B cell (primary cell): ENCODE results near the gene GLB1L. TPM values are rescaled to one million over a fixed set of nuclear protein-coding genes. Genes with fewer than 3 reads are reported as not detected.

Source experiments
- ATAC-seq: fragments of 200-7000 bp; cut with Tn5 transposase; one replicate; pipeline ENCODE4 v1.10.0; 2021; ENCODE audit warnings: low read depth, mild to moderate bottlenecking, moderate number of reproducible peaks, moderate library complexity
- CTCF ChIA-PET: fragments of 350-600 bp; sonication (Branson Sonifier 250); formaldehyde crosslinking; loops from one replicate; lab custom pipeline; 2021; ENCODE audit warnings: antibody characterized with exemption, inconsistent platforms; lab: Charles Lee
- POLR2A ChIA-PET: fragments of 350-600 bp; sonication (Branson Sonifier 250); formaldehyde crosslinking; loops from one replicate; lab custom pipeline; 2021; ENCODE audit warnings: antibody characterized with exemption; lab: Charles Lee
- DNase-seq: peaks from one replicate; pipeline ENCODE4 v3.0.0; 2013
- H2AFZ ChIP-seq: 2 replicates; pipeline ENCODE4 v1.6.1; 2012; ENCODE audit warnings: mild to moderate bottlenecking, low read depth, low read length; ENCODE audit not compliant: insufficient read depth, poor library complexity, severe bottlenecking
- H3K27ac ChIP-seq, 2 donors: 1 replicate in 1 of 2; 2 replicates in 1 of 2; pipeline ENCODE4 v1.5.1; 2012 to 2013; ENCODE audit warnings: low read length in 2 of 2, mild to moderate bottlenecking in 2 of 2, moderate library complexity in 1 of 2
- H3K27me3 ChIP-seq, 4 experiments: fragments of 200-600 bp in 1 of 4; sonication (generic) in 1 of 4; replicated peaks in 1 of 4; 1 replicate in 2 of 4; 2 replicates in 2 of 4; pipeline versions ENCODE4 v1.6.1 to v1.7.0; 2013 to 2016; ENCODE audit warnings: low read length in 3 of 4, mild to moderate bottlenecking in 2 of 4, mixed read lengths in 1 of 4, moderate library complexity in 1 of 4; ENCODE audit not compliant: insufficient read depth in 4 of 4, control insufficient read depth in 3 of 4; ENCODE audit errors: control extremely low read depth in 1 of 4
- H3K36me3 ChIP-seq, 2 experiments: replicated peaks in 1 of 2; 1 replicate in 1 of 2; 2 replicates in 1 of 2; pipeline versions ENCODE4 v1.6.1 to v1.7.1; 2013; ENCODE audit warnings: low read length in 1 of 2; ENCODE audit not compliant: insufficient read depth in 2 of 2, control insufficient read depth in 1 of 2; ENCODE audit errors: control extremely low read depth in 1 of 2, extremely low read depth in 1 of 2
- H3K4me1 ChIP-seq, 2 donors: fragments of 200-600 bp in 1 of 2; sonication (generic) in 1 of 2; 1 replicate in 1 of 2; 2 replicates in 1 of 2; pipeline versions ENCODE4 v1.5.1 to v1.6.1; 2013 to 2017; ENCODE audit warnings: low read length in 2 of 2; ENCODE audit not compliant: control insufficient read depth in 2 of 2, insufficient read depth in 2 of 2
- H3K4me2 ChIP-seq: replicated peaks from 2 replicates; pipeline ENCODE3; 2012; ENCODE audit warnings: mild to moderate bottlenecking, low read depth, low read length; ENCODE audit not compliant: poor library complexity, severe bottlenecking
- H3K4me3 ChIP-seq, 5 experiments: fragments of 200-600 bp in 1 of 5; sonication (generic) in 1 of 5; 1 replicate in 3 of 5; 2 replicates in 2 of 5; pipeline versions ENCODE4 v1.5.1 to v1.7.0; 2011 to 2016; ENCODE audit warnings: low read length in 4 of 5, mild to moderate bottlenecking in 4 of 5, low read depth in 2 of 5, control low read depth in 1 of 5, moderate library complexity in 1 of 5; ENCODE audit not compliant: insufficient read depth in 1 of 5; ENCODE audit errors: control extremely low read depth in 1 of 5, extremely low read depth in 1 of 5
- H3K79me2 ChIP-seq: fragments of 200-600 bp; sonication (generic); one replicate; pipeline ENCODE4 v1.6.0; 2016; ENCODE audit warnings: low read length; ENCODE audit not compliant: control insufficient read depth, insufficient read depth
- H3K9ac ChIP-seq: fragments of 200-600 bp; sonication (generic); 2 replicates; pipeline ENCODE4 v1.6.1; 2017; ENCODE audit warnings: mild to moderate bottlenecking, low read length, moderate library complexity
- H3K9me3 ChIP-seq, 3 donors: one replicate each; pipeline versions ENCODE4 v1.6.1 to v1.7.1; 2013; ENCODE audit warnings: low read length in 2 of 3; ENCODE audit not compliant: control insufficient read depth in 2 of 3, insufficient read depth in 1 of 3; ENCODE audit errors: control extremely low read depth in 1 of 3
- H4K20me1 ChIP-seq: 2 replicates; pipeline ENCODE4 v1.6.0; 2012; ENCODE audit warnings: mild to moderate bottlenecking, low read length; ENCODE audit not compliant: insufficient read depth, control insufficient read depth, poor library complexity, severe bottlenecking
- H3K27ac Mint-ChIP-seq: one replicate; pipeline ENCODE4 v1.8.0; 2021; ENCODE audit warnings: mixed read lengths
- H3K27me3 Mint-ChIP-seq: one replicate; pipeline ENCODE4 v1.8.0; 2021; ENCODE audit warnings: mixed read lengths
- H3K4me1 Mint-ChIP-seq: one replicate; pipeline ENCODE4 v1.8.0; 2021; ENCODE audit warnings: mixed read lengths
- H3K4me3 Mint-ChIP-seq: one replicate; pipeline ENCODE4 v1.8.0; 2021; ENCODE audit warnings: mixed read lengths
- H3K9me3 Mint-ChIP-seq: one replicate; pipeline ENCODE4 v1.8.0; 2022; ENCODE audit warnings: mixed read lengths; ENCODE audit not compliant: insufficient read depth
- CTCF ChIP-seq: fragments of 200-600 bp; IDR thresholded peaks from one replicate; pipeline ENCODE4 v1.8.0; 2022; ENCODE audit warnings: antibody characterized with exemption, mild to moderate bottlenecking
- EZH2 ChIP-seq: IDR thresholded peaks from 2 replicates; pipeline ENCODE4 v1.6.1; 2012; ENCODE audit warnings: borderline replicate concordance, low read depth, mild to moderate bottlenecking, moderate library complexity, low read length; ENCODE audit not compliant: insufficient read depth, poor library complexity, severe bottlenecking
- WGBS: methylation state at CpG from one replicate; pipeline ENCODE4 v1.1.5; 2013; ENCODE audit warnings: missing lambda C conversion rate; ENCODE audit not compliant: insufficient coverage; 5-methylcytosine and 5-hydroxymethylcytosine counted together
- intact Hi-C: fragments of 100-400 bp; cut with micrococcal nuclease; formaldehyde crosslinking; loops from one replicate; pipeline ENCODE4 v1.10.0; 2022
- polyA plus RNA-seq: library from polyadenylated mRNA; depleted of rRNA; stranded (reverse); fragments of >200 nt; gene quantifications from 2 replicates; pipeline ENCODE4 v1.2.3, GENCODE V29; 2012
- total RNA-seq, 2 donors: library from RNA; stranded (reverse); fragments of 120-200 nt in 1 of 2; gene quantifications; 1 replicate in 1 of 2; 2 replicates in 1 of 2; pipeline versions ENCODE4 v1.2.3 to v1.2.4, GENCODE V29; 2013 to 2022

The GLB1L gene
- total and polyA plus RNA-seq, 2 donors (not counting 1 experiment from before 2014, with no cell fraction given): 2.4 to 4.1 TPM

- TF ChIP-seq EZH2: no peak
- no peak overlapping the region for H2AFZ ChIP-seq
- peaks cover 23% of the 10 kb centered on the region for H3K4me1 Mint-ChIP-seq
- H4K20me1 ChIP-seq: peaks cover under 1% of the 10 kb centered on the region
- no peak overlapping the region for H3K4me3 Mint-ChIP-seq
- ATAC-seq (no peak), DNase-seq (no peak)
- no peak overlapping the region for H3K4me3 ChIP-seq
- peaks cover 15 to 23% of the 10 kb centered on the region in 2 donors for H3K4me1 ChIP-seq
- no peak overlapping the region for H3K27ac Mint-ChIP-seq
- ChIA-PET CTCF (interaction anchor here (1.0 to 7.3 kb wide), 5 partner anchors 38 to 65 kb away, joined by 3 to 65 read pairs (median 5); partner anchors contain the start of genes DNAJB2, NHEJ1 and TUBA4A), POLR2A (no interaction called here)
- H3K9ac ChIP-seq: no peak overlapping the region
- no peaks in the 10 kb centered on the region for H3K9me3 Mint-ChIP-seq
- 97% methylated on average over 12 of the region's 15 CpGs for WGBS
- no peaks in the 10 kb centered on the region for H3K27me3 Mint-ChIP-seq
- no peaks in the 10 kb centered on the region for H3K79me2 ChIP-seq
- H3K36me3 ChIP-seq: peaks cover 3 to 8% of the 10 kb centered on the region in 2 experiments
- H3K27me3 ChIP-seq: no peaks in the 10 kb centered on the region
- H3K27ac ChIP-seq: no peak overlapping the region
- H3K4me2 ChIP-seq: no peak overlapping the region
- intact Hi-C loops: no loop called here
- no peaks in the 10 kb centered on the region for H3K9me3 ChIP-seq
These were observed 31.1 kb downstream of the GLB1L start for GRCh38 chr2:219214141-219214540.

- ChIA-PET POLR2A (no interaction called here), CTCF (interaction anchor here (1.0 to 7.3 kb wide), 6 partner anchors 39 to 81 kb away, joined by 3 to 65 read pairs (median 12); partner anchors contain the start of genes DNAJB2, NHEJ1, SLC23A3 and TUBA4A)
- Histone ChIP-seq H3K4me3 (no peak overlapping the region), H3K27me3 (no peaks in the 10 kb centered on the region), H3K27ac (no peak overlapping the region), H3K9me3 (no peaks in the 10 kb centered on the region), H3K4me2 (no peak overlapping the region), H2AFZ (no peak overlapping the region), H4K20me1 (no peaks in the 10 kb centered on the region), H3K36me3 (peaks cover 4 to 13% of the 10 kb centered on the region in 2 experiments), H3K79me2 (no peaks in the 10 kb centered on the region), H3K4me1 (peaks cover 14 to 20% of the 10 kb centered on the region in 2 donors), H3K9ac (no peak overlapping the region)
- Mint-ChIP-seq H3K4me3 (no peak overlapping the region), H3K27me3 (no peaks in the 10 kb centered on the region), H3K4me1 (peaks cover 20% of the 10 kb centered on the region), H3K9me3 (no peaks in the 10 kb centered on the region), H3K27ac (no peak overlapping the region)
- DNase-seq: no peak
- no peak for ATAC-seq
- intact Hi-C loops: no loop called here
- TF ChIP-seq EZH2 (no peak), CTCF (no peak)
- 99% methylated on average over 10 of the region's 10 CpGs for WGBS
These were observed 31.7 kb downstream of the GLB1L start for GRCh38 chr2:219213486-219214071.
